Stimulated activated CD4-positive, alpha-beta T cell treated with anti-CD3 and anti-CD28 coated beads, Interleukin-4, amount 100 ng/mL, for 24 hours (primary cell): ENCODE results near the gene BOD1L1.
A peak's percentile ranks its signal among the peaks of the same experiment; 100 is the strongest.

Experiments used
- DNase-seq: peaks from one replicate; pipeline ENCODE4 v3.0.0-alpha.2; 2020

BOD1L1 gene

GRCh38 chr4:13555325-13555724, 72.2 kb downstream of the BOD1L1 start:
- no peak for DNase-seq

- no peak for DNase-seq
Measured at GRCh38 chr4:13553081-13553480, 74.4 kb downstream of the BOD1L1 start.

DNA sequence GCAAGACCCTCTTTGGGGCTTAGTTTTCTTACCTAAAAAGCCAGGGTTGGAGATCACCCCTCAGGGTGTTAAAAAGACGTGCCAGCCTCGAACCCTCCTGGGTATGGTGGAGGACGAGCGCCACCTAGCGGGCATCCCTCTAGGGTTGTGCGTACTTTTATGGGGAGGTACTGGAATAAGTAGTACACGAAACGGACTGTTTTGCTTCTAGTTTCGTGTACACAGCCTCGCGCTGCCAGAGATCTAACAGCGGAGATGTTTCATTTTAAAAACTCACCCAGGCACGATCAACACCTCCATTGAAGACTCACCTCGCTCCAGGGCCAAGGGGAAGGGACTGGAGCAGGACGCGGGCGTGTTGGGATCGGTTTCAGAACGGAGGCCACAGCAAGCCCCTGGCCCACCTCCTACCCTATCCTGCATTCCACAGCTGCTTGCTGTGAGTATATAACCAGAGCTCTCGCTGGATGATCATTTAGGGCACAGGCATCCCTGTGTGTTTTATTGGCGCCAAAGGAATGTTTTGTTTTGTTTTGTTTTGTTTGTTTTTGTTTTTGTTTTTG, 78.5 kb downstream of the BOD1L1 start:
- peak; percentile 88 for DNase-seq

GRCh38 chr4:13548059-13548983, 79.2 kb downstream of the BOD1L1 start:
- DNase-seq, result no peak

- no peak for DNase-seq
Measured at GRCh38 chr4:13547485-13548041, 80.0 kb downstream of the BOD1L1 start.

GRCh38 chr4:13546941-13547484, 80.5 kb downstream of the BOD1L1 start:
- no peak for DNase-seq

- no peak for DNase-seq
Measured at GRCh38 chr4:13546142-13546940, 81.2 kb downstream of the BOD1L1 start.

GRCh38 chr4:13545394-13545808, 82.1 kb downstream of the BOD1L1 start:
- no peak for DNase-seq

DNA sequence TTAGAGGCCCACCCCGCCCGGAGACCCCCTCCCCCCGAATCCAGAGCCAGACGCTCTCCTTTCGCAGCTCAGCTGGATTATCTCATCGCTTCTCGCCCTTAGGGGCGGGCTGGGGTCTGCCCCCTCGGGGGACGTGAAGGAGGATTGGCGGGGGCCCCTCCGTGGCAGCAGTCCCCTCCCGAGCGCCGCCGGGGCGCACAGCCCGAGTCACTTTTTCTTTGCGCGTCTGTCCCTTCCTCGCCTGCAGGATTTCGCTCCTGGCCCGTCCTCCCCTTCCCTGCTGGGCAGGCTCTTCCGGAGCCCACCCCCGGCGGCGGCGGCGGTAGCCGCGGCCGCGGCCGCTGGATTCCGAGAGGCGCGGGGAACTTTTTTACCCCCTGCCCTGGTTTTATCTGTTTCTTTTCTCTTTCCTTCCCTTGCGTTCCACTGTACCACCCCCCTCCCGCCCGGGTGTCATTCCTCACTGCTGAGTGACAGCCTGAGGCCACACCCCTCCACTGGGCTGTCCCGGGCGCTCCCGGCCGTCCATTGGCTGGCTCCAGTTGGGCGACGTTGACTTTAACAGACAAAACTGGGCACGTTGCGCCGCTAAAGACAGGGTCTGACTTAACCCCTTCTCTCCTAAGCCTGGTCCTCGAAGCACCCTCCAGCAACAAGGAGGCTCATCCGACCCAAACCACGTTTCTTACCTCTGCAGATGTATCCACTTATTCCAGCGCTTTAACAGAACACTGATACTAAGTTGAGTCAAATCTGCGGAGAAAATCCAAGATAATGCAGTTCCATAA, 82.7 kb downstream of the BOD1L1 start:
- DNase-seq, result peak; percentile 49

DNA sequence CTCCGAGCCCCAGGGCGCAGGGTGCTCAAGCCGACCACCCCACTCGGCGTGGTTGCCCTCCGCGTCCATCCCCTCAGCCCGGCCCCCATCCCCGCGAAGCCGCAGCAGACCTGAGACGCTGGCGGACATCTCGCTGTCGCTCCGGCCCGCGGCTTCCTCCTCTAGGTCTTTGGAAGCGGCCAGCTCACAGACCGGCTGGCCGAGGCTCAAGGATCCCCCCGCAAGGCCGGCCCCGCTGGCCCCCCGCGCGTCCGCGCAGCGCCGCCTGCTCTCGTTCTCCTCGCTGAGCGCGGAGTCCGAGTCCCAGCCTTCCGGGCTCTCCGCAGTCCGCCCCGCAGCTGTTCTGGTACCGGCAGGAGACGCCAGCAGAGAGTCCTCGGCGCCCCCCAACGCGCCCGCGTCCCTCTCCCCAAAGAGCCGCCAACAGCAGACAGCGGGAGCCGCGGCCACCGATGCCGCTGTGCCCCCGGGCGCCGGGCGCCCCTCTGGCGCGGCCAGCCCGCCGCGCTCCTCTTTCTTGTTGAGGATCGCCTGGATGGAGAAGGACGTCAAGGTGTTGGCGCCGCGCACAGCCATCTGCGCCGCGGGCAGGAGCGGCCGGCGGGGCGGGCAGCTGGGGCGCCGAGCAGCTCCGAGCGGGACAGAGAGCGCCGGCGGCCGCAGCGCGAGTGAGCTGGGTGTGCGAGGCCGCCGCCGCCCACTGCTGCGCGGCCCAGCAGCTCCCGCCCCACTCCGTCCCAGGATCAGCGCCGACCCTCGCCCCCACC, 83.5 kb downstream of the BOD1L1 start, which contains the start of gene NKX3-2:
NKX3-2 (minus strand) TSS at position 670 of the 767 bp plus-strand sequence; CDS start at position 576, 94 bp downstream.
- no peak for DNase-seq

DNA sequence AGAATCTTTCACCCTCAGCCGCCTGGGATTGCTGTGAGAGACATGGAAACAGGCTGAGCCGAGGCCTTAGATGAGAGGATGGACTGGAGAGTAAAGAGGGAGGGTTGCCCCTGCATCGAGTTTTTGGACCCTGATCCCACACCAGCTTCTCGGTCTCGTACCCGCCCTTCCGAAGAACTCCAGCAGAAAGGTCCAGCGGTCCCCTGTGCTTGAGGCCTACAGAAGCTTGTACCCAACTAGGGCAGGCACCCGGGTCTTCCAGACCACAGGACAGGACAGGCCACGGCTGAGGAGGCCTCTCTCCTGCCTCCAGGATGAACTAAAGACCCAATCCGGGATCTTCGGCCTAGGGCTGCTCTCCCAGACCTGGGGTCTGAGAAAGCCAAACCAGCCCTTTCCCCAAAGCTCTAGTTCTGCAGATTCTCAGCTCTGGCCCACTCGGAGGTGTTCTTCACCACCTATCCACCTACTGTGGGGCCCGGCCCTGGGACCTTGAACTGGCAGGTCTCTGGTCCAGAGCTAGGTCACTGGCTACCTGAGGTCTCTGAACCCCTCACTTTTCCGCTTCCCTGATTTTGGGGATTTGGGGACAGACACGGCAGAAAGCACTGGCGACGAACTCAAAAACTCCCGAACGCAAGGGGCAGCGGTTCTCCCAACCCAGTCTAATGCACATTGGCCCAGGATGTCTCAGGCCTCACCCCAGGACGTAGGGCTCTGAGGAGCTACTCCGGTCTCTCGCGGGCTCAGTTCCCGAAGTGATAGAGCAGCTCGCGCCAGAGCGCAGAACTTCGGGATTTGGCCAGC, 84.3 kb downstream of the BOD1L1 start:
- DNase-seq, result no peak

GRCh38 chr4:13542577-13543031, 84.9 kb downstream of the BOD1L1 start:
- DNase-seq, result no peak

- peak; percentile 33 for DNase-seq
Measured at GRCh38 chr4:13541720-13542576, 85.6 kb downstream of the BOD1L1 start.

- no peak for DNase-seq
Measured at GRCh38 chr4:13541176-13541604, 86.3 kb downstream of the BOD1L1 start.

- DNase-seq, result no peak
Measured at GRCh38 chr4:13540446-13541175, 86.9 kb downstream of the BOD1L1 start.

DNA sequence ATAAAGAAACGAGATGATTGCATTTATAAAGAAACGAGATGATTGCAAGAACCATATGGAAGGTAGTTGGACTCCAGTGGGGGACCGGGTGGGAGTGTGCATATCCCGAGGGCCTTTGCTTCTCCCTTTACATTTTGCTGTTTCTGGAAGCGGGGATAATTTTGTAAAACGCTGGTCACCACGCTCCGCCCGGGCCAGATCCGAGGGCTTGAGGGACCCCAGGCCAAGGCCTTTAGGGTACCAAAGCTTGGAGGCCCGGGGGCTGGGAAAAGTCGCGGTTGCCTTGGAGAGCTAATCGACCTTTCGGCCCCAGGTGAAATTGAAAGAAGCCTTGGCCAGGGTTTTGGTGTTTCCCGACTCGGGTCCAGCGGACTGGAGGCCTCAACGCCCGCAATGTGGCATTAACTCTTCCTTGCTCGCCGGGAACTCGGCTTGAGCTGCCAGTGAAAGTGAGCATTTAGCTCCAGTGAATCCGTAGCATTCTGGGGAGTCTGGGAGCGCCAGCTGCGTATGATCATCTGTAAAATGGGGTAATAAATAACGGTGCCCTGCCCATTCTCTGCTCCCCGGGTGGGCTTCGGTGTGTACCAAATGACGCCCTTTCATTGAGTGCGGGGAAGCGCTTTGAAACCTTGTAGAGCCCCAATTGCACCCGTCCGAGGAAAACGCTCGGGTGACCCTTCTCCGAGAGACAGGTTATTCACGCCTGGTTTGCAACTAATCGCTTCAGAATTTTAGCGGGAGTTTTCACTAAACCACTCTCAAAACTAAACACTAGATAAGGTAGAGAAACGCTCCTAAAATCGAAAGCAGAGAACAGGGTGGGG, 87.7 kb downstream of the BOD1L1 start:
- DNase-seq, result no peak

GRCh38 chr4:13539047-13539618, 88.4 kb downstream of the BOD1L1 start:
- DNase-seq, result no peak
